HG02840 (cell line): Measurements from ENCODE around the gene BMP10.
"Not testable (repeated sequence)": the region's sequence is repeated elsewhere in the genome, so short reads cannot be mapped to it uniquely, and the experiment has no call there.

ENCODE experiments used
- ATAC-seq: cut with Tn5 transposase; IDR thresholded peaks from one replicate; pipeline ENCODE4 v1.9.1; 2021; ENCODE audit warnings: mild to moderate bottlenecking, moderate library complexity, moderate number of reproducible peaks; ENCODE audit not compliant: unreplicated experiment, low FRiP score

Gene BMP10

GRCh38 chr2:68900496-68901198 is 29.4 kb upstream of the BMP10 start:
- no peak for ATAC-seq

DNA sequence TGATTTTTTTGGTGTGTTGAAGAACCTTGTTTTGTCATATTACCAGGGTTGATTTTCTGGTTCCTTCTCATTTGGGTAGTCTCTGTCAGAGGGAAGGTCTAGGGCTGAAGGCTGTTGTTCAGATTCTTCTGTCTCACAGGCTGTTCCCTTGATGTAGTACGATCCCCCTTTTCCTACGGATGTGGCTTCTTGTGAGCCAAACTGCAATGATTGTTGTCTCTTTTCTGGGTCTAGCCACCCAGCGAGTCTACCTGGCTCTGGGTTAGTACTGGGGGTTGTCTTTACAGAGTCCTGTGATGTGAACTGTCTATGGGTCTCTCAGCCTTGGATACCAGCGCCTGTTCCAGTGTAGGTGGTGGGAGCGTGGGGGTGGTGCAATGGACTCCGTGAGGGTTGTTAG is 24.8 kb upstream of the BMP10 start:
- ATAC-seq: not testable (repeated sequence)

DNA sequence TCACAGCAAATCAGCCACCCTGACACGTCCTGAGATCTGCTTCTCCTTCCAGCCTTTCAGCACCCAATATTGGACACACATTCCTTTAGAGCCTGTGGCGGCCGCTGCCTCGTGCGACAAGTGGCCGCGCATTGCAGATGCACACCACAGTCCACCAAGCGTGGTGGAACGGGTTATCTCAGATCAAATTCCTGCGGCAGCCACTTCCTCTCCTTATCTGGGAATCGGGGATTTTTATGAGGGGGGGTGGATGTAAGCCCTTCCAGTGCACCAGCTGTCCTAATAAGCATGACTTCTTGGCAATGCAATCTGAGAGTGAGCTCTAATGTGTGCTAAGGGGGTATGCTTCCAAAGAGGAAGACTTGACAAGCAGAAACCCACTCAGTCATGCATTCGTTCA is 18.3 kb upstream of the BMP10 start:
- no peak for ATAC-seq

- ATAC-seq: no peak
Observed at GRCh38 chr2:68889021-68889420, 17.8 kb upstream of the BMP10 start.

- ATAC-seq: no peak
Observed at GRCh38 chr2:68888038-68888704, 17.0 kb upstream of the BMP10 start.

DNA sequence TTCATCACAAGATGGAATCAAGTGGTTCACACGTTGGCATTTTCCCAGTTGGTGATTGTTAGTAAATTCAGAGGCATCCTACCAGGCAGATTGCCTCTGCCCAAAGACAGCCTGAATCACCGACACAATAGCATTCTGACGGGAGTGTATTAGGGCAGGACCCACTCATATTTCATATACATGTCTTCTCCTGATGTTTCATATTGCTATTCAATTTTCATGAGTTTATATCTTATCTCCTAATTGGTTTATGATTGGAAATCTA is 14.5 kb upstream of the BMP10 start:
- ATAC-seq: no peak

GRCh38 chr2:68885074-68885810 is 14.0 kb upstream of the BMP10 start:
- ATAC-seq: no peak

- ATAC-seq: no peak
Observed at GRCh38 chr2:68880213-68880612, 9.0 kb upstream of the BMP10 start.

DNA sequence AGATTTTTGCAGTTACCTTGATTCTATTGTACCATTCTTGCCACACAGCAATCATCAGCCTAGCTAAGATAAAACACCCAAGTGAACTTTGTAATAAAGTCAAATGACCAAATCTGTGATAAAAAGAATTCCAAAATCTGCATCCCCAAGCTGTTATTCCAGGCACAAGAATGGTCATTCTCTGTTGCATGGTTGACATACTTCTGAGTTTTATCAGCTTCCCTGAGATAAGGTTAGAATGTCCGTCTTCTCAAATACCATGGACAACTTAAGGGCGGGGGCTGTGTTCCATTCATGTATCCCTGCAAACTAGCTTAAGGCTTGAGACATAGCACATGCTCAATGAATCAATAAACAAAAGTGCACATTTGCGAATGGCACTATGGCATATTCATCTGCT is 8.1 kb upstream of the BMP10 start:
- no peak for ATAC-seq

DNA sequence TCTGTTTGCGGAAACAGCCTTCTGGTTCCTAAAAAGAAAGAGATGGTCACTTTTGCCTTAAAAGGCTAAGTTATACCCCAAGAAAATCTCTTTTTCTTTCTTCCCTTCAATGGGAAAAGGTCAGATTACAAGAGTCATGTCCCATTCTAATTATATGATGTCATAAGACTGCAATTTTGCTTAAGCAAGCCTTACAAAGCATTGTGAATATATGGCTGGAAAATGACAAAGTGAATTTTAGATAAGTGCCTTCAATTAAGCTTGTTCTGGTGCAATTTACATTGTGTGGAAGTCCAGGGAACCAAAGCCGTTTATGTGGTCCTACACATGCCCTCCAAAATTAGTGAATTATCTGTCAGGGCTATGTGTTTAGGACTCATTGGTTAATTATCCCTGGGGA is 7.6 kb upstream of the BMP10 start:
- no peak for ATAC-seq

- ATAC-seq: no peak
Observed at GRCh38 chr2:68878071-68878711, 7.0 kb upstream of the BMP10 start.

DNA sequence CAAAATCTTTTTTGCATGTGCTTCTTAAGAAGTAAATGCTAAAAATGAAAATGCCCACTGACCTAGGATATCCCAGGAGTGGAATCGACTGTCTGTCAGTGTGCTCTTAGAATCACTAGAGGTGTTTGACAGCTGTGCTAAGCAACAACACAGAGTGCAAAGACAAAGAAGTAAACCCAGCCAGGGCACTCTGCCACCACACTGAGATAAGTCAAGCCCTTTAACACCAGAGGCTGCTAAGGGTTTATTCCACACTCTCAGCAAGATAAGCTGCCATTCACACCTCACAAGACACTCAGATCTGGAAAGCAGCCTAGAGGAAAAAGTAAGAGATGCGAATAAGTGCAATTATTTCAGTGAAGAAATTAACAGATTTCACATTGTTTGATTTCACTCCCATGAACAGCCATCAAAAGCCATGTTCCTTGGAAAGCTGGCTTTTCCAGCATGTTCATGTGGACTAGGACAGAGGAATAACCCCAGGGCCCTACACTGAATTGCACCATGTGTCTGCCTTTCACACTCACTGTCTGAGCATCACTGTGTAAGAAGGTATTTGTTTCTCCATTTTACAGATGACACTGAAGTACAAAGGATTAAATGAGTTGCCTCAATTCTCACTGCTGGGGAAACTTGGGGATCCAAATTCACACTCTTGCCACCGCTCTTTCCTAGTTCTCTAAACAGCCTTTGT is 6.0 kb upstream of the BMP10 start:
- no peak for ATAC-seq

DNA sequence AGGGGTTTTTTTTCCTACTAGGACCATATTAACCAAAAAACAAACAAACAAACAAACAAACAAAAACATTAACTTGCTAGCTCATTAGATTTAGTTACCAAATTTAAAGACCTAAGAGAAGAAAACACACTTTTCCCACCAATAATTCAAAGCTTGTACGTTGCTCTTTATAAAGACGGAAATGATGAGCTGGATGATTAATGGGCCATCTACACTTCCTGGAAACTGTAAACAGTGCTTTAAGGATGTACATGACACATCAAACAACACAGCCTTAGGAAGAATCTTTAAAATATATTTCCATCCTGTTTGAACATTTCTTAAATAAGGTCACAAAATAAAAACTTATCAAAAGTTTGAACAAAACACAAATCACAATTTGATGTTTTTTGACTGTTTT is 982 bp downstream of the BMP10 start:
- ATAC-seq: no peak

DNA sequence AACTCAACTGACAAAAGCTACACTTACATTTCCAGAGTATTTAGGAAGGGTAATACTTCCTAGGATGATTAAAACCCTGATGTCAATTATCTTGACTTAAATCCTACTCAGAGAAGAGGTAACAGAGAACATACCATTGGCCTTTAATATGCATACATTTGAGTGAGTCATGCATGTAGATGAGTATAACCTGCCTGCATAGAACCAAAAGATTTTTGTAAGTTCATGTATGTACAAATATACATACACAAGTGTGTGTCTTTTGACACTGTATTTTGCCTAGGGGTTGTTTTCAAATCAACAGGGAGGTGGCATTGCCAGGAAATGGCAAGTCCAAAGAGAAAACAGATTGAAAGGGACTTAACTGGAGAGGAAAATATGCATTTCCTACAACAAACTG is 6.1 kb downstream of the BMP10 start:
- no peak for ATAC-seq

DNA sequence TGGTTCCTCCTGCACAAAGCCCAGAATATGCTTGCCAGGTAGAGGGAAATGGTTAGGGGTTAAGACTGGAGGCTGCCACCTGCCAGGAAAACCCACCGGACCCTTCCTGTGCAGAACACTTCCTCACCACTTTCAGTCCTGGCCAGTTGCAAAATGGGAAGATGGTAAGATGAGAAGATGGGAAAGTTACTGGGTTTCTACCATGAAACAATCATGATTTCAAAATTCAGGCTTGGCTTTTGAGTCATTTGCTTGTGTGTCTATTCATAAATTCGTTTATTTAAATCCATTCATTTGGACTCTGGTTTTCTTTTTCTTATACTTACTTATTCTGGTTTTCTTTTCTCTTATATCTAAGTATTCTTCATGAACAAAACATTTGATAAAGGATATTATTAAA is 7.2 kb downstream of the BMP10 start:
- ATAC-seq: no peak

- no peak for ATAC-seq
Observed at GRCh38 chr2:68862889-68863288, 8.3 kb downstream of the BMP10 start.

DNA sequence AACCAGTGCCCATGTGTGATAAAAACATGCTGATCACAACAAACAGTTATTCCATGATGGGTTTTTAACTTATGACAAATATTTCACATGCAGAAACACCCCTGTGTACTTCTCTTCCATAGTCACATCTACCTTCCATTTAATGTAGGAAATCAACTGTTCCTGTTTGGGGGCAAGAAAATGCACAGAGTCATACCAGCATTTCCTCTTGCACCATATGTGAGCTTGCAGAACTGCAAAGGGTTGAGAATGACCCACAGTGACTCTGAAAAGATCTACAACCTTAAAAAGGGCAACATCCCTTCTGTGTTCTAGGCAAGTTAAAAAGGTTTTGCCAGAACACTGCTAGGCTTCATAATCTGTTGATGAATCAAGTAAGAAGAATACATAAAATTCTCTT is 9.9 kb downstream of the BMP10 start:
- no peak for ATAC-seq

- no peak for ATAC-seq
Observed at GRCh38 chr2:68860111-68860510, 11.1 kb downstream of the BMP10 start.

DNA sequence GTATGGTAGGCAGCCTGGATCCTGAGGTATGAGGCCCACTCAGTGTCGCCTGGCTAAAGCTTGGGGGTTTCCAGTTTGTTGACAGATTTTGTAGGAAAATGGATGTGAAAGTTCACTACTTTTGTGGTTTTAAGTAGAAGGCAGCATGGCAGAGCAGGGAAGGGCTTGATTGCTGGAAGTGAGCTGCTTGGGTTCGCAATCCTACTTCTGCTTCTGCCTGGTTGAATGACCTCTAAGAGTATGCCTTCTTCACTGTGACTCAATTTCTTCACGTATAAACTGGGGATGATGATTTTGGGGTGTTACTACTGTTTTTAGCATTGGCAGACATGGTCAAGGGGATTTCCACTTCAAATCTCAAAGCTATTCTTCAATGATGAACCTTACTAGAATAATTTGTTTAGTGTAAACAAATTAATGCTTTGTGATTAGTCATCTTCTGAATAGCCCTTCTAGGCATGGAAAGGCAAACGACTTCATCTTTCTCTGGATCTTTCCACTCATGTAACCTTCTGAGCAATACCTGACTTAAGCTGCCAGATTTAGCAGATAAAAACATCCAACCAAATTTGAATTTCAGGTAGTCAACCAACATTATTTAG is 13.2 kb downstream of the BMP10 start:
- no peak for ATAC-seq

- ATAC-seq: no peak
Observed at GRCh38 chr2:68857202-68857845, 13.9 kb downstream of the BMP10 start.
